Skeletal muscle cell (primary cell): ENCODE results near the gene FADS1.
A peak's percentile ranks its signal among the peaks of the same experiment; 100 is the strongest.

Experiments
- DNase-seq: peaks from one replicate; pipeline ENCODE4 v3.0.0-alpha.2; 2010; ENCODE audit warnings: low read depth
- H3K4me3 ChIP-seq: 2 replicates; pipeline ENCODE4 v1.5.1; 2011; ENCODE audit warnings: low read depth, mild to moderate bottlenecking, control low read depth, low read length, moderate library complexity

The FADS1 gene

DNA sequence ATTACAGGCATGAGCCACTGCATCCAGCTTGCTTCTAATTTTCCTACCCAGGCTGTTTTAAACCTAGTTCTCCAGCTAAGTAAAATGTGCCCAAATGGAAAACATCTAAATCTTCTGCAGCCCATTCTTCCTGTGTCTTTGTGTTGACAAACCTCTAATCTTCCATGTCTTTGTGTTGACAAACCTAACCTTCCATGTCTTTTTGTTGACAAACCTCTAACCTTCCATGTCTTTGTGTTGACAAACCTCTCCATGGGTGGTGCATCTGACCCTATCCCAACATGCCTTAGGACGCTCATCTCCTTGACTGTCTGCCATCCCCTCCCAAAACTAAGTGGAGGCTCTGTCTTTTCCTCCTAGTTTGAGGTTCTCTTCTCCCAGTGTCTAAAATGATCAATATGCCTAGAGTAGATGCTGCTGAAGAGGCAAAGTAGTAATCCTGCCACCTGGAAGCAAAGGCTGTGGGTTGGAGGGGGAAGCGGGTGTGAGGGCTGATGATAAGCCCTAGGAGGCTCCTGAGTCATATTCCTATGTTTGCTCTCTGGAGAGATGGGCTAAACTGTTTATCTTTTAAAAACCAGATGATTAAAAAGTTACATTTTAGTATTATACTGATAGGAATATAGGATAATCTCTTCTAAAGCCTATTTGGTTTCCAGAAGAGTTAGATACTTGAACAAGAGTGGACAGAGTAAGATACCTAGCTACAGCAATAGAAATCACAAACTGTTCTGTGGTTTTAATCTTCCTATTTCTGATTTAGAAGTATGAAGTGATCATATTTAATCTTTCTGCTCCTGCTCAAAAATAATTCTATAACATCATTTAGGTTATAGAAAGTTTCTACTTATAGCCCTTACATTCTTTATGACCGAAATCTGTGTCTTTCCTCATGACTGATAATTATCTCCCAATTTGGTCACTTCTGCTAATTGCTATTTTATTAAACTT lies 16.2 kb downstream of the FADS1 start:
- no peak for DNase-seq
- H3K4me3 ChIP-seq: no peak overlapping the region

DNA sequence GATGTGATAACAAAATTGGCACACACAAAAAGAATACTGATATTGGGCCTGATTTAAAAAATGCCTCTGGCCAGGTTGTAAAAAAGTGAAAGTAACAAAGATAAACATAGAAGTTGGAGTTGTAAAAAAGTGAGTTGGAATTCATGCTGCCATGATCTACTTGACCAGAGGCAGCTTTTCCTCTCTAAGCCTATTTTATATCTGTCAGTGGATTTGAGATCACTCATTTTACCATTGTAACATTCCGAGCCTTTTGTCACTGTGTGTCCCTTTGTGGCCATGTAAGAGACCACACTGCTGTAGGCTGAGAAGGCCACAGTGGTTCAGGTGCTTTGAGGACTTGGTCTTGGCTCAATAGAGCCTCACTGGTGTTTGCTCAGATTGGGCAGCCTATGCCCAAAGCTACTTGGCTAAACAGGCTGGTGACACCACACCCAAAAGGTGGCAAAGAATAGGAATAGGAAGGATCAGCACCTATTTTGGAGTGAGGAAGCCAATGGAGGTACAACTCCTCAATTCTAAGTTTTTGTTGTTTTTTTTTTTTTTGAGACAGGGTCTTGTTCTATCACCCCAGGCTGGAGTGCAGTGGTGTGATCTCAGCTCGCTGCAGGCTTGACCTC lies 17.0 kb downstream of the FADS1 start:
- no peak for DNase-seq
- no peak overlapping the region for H3K4me3 ChIP-seq

DNA sequence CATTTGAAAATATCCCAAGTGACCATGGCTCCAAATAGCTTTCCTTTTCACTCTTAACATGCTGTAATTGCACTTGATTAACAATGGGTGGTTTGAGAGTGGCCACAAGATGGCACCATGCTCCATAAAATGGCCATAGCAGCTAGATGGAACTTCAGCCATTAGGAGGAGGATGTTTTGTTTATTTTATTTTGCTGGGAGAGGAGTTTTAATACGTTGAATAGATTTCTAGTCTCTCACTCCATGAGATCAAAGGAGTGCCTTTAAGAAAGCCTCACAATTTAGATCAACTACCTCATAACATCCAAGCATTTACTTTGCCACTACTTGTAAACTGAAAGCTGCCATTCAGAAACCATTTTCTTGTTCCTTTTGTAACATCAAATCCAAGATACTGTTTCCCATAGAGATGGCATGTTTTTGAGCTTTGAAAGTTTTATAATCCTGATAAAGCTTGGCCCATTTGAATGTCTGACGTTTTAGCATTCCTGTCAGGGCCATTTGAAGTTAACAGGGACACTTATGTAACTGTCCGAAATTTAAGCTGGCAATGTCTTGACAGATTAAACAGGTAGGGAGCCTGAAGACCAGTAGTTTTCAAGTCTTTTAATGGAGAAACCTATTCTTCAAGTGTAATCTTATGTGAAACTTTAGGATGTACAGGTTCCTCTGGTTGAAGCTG lies 19.4 kb downstream of the FADS1 start:
- H3K4me3 ChIP-seq: no peak overlapping the region
- peak; percentile 49 for DNase-seq

DNA sequence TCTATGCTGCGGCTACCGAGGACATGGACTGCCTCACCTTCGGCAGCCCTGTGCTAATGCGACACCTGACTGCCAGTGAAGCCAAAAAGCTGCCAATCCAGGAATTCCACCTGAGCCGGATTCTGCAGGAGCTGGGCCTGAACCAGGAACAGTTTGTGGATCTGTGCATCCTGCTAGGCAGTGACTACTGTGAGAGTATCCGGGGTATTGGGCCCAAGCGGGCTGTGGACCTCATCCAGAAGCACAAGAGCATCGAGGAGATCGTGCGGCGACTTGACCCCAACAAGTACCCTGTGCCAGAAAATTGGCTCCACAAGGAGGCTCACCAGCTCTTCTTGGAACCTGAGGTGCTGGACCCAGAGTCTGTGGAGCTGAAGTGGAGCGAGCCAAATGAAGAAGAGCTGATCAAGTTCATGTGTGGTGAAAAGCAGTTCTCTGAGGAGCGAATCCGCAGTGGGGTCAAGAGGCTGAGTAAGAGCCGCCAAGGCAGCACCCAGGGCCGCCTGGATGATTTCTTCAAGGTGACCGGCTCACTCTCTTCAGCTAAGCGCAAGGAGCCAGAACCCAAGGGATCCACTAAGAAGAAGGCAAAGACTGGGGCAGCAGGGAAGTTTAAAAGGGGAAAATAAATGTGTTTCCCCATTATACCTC lies 20.8 kb downstream of the FADS1 start:
- no peak overlapping the region for H3K4me3 ChIP-seq
- no peak for DNase-seq

DNA sequence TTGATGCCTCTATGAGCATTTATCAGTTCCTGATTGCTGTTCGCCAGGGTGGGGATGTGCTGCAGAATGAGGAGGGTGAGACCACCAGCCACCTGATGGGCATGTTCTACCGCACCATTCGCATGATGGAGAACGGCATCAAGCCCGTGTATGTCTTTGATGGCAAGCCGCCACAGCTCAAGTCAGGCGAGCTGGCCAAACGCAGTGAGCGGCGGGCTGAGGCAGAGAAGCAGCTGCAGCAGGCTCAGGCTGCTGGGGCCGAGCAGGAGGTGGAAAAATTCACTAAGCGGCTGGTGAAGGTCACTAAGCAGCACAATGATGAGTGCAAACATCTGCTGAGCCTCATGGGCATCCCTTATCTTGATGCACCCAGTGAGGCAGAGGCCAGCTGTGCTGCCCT lies 21.3 kb downstream of the FADS1 start:
- DNase-seq: no peak
- no peak overlapping the region for H3K4me3 ChIP-seq

DNA sequence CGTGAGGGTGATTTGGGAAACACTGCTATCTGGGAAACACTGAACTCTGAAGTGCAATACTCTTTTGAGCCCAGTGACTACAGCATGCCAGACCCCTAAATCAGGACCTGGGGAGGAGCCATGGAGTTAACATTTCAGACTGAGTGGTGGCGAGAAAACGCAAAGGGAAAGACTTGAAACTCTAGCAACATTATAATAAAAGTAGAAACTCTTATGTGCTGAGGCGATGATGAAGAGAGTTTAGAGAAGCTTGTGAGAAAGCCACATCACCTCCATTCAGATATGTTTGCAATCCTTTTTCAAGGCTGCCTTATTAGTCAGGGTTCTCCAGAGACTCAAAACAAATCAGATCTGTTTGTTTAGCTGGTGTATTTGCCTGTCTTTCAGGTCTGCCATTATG lies 22.2 kb downstream of the FADS1 start:
- no peak for DNase-seq
- H3K4me3 ChIP-seq: no peak overlapping the region

DNA sequence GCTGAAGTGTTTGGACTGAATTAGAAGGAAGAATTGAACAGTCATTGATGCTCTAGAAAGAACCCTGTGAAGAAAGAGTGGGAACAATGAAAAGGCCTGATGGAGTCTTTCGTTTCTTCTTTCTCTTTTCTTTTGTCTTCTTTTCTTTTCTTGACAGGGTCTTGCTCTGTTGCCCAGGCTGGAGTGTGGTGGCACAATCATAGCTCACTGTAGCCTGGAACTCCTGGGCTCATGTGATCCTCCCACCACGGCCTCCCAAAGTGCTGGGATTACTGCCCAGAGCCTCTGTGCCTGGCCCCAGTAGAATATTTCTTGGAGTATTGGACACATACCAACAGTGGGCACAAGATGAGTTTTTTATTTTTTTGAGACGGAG lies 23.0 kb downstream of the FADS1 start:
- peak overlapping the region; percentile 79 for H3K4me3 ChIP-seq

DNA sequence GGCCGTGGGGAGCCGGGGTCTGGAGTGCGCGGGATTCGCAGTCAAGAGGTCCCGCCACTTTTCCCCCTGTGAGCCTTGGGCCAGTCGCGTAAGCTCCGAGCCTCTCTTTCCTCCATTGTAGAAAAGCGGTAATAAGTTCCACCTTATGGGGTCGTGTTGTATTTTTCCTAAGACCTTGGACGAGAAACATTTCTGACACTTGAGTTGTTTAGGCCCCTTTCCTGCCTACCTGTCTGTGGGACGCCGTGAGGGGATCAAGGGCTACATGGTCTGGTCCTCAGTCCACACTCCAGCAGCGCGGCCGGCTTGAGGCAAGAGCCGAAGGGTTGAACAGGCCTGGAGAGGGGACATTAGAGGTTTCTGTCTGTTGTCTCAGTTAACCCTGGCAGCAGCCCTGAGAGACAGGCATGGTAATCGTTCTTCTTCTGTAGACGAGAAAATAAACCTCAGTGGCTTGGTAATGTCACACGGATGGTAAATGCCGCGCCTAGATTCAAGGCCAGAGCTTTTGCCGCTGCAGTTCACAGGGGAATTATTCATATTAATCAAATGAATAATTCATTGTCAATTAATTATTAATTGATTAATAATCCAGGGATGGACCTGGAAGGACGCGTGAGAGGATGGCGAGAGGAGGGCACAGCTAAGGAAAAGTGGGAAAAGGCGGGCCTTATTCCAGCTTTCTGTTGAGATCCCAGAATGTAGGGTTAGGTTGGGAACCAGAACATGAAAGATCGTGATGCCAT lies 23.5 kb downstream of the FADS1 start:
- no peak for DNase-seq
- H3K4me3 ChIP-seq: peak overlapping the region; percentile 79

More for the DNA sequence above, 23.0 kb downstream of the FADS1 start:
- DNase-seq: no peak

DNA sequence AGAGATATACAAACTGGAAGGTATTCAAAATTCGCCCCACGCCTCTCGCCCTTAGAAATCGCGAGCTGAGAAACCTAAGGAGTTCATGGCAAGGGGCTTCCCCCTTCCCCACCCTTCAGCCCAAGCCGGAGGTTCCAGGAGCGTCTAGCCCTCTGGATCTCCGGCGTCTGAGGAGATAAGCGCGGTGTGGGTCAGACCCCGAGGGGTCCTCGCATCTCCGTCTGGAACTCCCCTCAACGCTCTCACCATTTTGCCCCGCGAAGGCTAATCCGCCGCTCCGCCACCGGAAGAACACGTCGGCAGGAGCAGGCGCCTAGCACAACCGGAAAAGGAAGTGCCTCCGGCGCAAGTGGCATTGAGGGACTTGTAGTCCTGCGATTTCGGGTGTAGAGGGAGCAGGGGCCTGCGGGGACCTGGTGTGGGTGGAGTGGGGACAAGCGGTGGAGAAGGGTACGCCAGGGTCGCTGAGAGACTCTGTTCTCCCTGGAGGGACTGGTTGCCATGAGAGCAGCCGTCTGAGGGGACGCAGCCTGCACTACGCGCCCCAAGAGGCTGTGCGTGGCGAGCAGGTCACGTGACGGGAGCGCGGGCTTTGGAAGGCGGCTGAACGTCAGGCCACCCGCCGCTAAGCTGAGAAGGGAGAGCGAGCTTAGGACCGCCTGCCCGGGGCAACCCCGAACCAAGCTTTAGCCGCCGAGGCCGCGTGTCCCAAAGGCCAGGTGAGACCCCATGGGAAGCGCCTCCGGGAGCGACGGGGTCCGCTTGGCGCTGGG lies 24.3 kb downstream of the FADS1 start, which contains the start of the genes FEN1 and TMEM258:
TSS of gene FEN1 (plus strand) at position 602 of the 773 bp plus-strand sequence. CDS start 2,451 bp downstream, outside the sequence.
TSS of gene TMEM258 (minus strand) at position 290 of the 773 bp plus-strand sequence. CDS start at position 249, 41 bp downstream.
- DNase-seq: peak; percentile 83
- H3K4me3 ChIP-seq: peak within 1 kb of the TSS; percentile 79

DNA sequence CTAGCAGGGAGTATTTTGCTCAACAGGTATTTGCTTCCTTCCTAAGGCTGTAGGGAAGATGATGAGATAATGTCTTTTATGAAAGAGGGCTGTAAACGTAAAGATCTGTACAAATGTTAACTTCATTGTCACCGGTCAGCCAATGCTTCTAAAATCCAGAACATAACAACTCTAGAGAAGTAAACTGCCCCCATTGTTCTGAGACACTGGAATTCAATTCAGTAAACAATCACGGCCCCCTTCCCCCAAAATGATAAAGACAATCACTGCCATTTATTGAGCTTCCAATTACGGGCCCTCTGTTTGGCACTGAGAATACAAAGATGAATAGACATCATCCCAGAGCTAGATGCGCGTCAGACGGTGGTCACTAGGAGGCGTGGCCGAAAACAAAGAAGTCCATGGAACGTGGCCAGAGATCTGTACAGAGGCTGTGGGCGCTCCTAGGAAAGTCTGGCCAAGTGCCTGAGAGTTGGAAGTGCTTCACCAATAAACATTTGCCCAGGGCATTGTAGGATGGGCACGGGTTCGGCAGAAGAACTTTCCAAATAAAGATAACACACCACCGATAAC lies 25.0 kb downstream of the FADS1 start:
- peak overlapping the region; percentile 79 for H3K4me3 ChIP-seq
- DNase-seq: peak; percentile 82

DNA sequence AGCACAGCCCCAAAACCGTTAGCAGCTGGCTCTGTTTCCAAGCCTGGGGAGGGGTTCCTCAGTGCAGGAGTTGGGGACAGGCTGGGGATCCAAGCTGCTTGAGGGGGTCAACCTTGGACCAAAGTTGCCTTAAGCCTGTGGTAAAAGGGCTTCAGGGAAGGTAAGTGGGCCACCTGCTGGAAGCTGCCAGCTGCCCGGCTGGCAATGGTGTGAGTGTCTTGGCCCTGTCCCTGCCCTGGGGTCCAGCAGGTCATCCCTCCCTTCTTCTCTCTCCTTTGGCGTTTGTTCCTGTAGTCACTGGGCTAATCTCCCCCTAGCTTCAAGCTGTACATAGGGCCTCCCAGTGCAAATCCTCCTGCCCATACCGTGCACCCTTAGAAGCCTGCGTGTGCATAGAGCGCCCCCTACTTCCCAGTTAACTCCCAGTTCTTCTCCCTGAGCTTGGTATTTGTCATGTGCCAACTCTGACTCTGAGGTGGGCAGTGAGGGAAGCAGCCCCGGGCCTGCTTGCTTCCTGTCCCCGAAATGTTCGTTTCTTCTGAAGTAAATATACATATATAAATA lies 28.8 kb downstream of the FADS1 start:
- no peak overlapping the region for H3K4me3 ChIP-seq
- peak; percentile 19 for DNase-seq

DNA sequence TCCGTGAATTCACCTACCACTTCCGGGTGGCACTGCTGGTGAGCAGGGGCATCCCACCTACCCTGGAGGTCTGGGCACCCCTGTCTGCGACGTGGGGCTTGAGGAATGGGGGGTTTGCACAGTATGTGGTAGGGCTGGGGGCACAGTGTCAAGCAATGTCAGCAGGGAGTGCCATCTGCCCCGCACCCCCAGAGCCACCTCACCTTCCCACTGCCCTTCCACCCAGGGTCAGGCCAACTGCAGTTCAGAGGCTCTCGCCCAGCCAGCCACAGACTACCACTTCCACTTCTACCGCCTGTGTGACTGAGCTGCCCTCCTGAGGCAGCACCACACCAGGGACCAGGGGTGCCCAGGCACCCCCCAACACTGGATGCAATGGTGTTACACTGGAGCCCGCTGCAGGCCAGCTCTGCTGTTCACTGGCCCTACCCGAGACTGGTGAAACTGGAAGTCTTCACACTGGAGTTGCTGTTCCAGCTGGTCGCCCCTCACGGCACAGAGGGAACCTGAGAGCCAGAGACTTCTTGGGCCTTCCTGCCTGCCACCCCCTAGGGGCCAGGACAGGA lies 30.9 kb downstream of the FADS1 start:
- no peak for DNase-seq
- no peak overlapping the region for H3K4me3 ChIP-seq

DNA sequence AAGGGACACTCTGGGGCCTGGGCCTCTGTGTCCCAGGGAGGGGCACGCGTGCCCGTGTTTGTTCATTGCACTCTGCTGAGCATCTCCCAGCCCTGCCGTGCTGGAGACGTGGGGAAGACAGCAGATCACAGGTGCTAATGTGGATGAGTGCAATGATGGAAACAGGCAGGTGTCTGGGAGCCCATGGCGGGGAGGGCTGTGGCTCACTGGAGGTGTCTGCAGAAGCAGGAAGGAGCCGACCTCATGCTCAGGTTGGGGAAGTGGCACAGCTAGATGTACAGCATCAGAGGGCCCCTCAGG lies 32.3 kb downstream of the FADS1 start:
- no peak overlapping the region for H3K4me3 ChIP-seq

DNA sequence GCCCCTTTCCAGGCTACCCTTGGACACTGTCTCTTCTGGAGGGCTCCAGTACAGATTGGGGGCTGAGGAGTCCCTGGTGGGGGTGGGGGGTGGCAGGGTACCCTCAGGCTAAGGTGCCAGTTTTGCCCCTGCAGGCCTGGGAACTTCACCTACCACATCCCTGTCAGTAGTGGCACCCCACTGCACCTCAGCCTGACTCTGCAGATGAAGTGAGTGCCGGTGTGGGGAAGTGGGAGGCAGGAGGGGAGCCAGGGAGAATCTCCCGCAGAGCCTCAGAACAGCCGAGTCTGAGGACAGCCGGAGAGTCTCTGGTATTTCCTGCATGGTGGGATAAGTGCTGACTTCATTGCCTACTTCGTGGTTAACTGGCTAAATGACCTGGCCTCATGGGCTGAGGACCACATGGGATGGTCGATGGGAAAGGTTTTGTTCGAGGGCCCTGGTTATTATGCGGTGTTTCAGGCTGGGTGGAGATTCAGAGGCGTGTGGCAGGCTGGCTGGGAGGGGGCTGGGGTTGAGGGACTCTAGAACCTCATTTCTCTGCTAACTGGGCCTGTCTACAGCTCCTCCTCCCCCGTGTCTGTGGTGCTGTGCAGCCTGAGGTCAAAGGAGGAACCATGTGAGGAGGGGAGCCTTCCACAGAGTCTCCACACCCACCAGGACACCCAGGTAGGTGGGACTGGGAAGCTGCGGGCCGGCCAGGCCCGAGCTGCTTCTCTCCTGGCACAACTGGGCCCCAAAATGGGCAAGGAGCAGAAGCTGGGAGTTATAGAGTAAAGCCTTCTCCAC lies 32.9 kb downstream of the FADS1 start:
- no peak overlapping the region for H3K4me3 ChIP-seq
- peak; percentile 25 for DNase-seq

More for the DNA sequence above, 32.3 kb downstream of the FADS1 start:
- DNase-seq: no peak

DNA sequence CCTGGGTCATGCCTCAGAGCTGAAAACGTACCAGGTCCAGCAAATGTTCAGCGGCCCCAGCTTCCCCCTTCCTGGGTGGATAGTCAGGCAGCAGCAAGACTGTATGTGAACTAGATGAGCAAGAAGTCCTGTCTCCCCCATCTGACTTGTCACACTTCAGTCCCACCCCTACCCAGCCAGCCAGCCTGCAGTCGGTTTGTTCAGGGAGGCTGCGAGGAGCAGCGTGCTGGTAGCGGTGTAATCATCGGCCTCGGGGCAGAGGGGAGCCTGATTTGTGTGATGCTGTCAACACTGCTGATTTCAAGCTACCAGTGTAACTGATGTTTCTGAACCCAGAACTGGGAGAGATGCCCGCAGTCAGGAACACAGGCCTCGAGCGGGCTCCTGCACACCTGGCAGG lies 34.0 kb downstream of the FADS1 start:
- DNase-seq: no peak
- no peak overlapping the region for H3K4me3 ChIP-seq

DNA sequence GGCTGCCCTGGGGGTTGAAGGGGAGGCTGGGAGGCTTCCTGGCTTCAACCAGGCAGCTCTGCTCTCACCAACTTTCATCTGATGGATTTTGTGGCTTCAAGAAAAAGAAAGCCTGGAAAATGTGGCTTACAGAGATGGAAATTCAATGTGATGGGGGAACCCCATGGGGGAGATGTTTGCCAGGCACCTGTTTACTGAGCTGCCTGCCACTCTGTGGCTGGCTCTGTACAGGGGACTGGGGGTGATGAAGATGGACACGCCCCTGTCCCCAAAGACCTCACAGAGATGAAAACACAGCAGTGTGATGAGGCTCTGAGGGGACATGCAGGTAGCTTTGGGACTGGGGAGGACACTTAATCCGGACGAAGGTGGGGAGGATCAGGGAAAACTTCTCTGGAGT lies 34.5 kb downstream of the FADS1 start:
- no peak overlapping the region for H3K4me3 ChIP-seq
- DNase-seq: no peak

DNA sequence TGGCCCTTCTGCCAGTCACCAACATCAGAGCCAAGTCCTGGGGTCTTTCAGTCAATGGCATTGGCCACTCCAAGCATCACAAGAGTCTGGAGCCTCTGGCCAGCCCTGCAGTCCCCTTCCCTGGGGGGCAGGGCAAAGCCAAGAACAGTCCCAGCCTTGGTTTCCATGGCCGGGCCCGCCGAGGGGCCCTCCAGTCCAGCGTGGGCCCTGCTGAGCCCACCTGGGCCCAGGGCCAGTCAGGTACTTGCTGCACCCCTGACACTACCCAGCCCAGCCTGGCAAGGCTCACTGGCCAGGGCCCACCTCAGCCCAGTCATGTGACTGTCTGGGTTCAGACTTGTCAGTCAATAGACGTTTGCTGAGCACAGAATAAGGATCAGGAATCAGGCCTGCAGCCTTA lies 35.2 kb downstream of the FADS1 start:
- no peak overlapping the region for H3K4me3 ChIP-seq

More for the DNA sequence above, 35.2 kb downstream of the FADS1 start:
- no peak for DNase-seq
